Cortex of kidney (tissue), 1 donor: Measurements from ENCODE around the gene ADAMTS14.
"Not testable (repeated sequence)": the region's sequence is repeated elsewhere in the genome, so short reads cannot be mapped to it uniquely, and the experiment has no call there.

Experiments used
- DNase-seq: peaks from one replicate; lab custom pipeline; 2025; lab: John Stamatoyannopoulos, UW

ADAMTS14 gene

GRCh38 chr10:70672165-70673042, at the start of gene ADAMTS14:
ADAMTS14 (plus strand) TSS chr10:70672506; CDS start chr10:70672803, 297 bp downstream.
- no peak for DNase-seq

- no peak for DNase-seq
Observed at GRCh38 chr10:70622541-70622940, 49.8 kb upstream of the ADAMTS14 start.

DNA sequence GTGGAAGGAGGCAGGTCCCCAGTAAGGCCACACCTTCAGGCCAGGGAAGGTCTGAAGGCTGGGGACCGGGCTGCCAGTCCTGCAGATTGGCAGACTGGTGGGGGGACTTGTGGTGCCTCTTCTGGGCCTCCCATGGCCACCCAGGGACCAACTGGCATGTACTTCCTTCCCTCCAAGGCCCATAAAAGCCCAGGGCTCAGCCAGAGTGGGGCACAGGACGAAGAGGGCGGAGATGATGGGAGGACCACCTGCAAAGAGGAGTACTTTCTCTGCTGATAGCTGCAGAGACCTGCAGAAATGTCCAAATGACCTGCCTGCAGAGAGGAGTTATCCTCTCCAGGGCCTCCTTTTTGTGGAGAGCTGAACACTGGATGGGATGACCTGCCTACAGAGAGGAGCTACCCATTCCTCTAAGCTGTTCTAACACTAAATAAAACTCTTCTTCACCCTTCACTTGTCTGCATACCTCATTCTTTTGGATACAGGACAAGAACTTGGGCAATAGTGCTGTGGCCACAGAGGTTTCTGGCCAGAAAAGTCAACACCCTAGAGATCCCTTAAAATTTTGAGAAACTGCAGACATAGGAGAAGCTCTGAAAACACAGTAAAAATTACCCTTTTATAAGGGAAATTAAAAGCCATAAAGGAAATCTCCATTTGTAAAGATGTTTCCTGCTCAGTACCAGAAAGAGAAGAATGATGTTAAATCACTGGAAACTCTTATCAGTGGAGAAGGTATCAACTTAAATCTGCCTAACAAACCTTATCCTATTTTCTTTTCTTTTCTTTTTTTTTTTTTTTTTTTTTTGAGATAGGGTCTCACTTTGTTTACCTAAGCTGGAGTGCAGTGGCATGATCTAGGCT, 49.1 kb upstream of the ADAMTS14 start:
- DNase-seq = no peak

DNA sequence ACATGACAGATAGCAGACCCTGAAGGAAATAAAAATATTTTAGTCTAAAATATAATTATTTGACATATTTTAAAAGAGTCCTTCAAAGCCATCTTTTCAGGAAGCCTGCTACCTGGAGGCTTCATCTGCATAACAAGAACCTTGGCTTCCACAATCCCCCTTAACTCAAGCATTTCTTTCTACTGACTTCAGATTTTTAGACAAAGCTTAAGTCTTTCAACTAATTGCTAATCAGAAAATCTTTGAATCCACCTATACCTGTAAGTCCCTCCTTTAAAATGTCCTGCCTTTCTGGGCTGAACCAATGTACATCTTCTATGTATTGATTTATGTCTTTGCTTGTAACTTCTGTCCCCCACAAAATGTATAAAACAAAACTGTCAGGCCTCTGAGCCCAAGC, 46.2 kb upstream of the ADAMTS14 start:
- no peak for DNase-seq

GRCh38 chr10:70629338-70629737, 43.0 kb upstream of the ADAMTS14 start:
- no peak for DNase-seq

- not testable (repeated sequence) for DNase-seq
Observed at GRCh38 chr10:70631735-70632134, 40.6 kb upstream of the ADAMTS14 start.

DNA sequence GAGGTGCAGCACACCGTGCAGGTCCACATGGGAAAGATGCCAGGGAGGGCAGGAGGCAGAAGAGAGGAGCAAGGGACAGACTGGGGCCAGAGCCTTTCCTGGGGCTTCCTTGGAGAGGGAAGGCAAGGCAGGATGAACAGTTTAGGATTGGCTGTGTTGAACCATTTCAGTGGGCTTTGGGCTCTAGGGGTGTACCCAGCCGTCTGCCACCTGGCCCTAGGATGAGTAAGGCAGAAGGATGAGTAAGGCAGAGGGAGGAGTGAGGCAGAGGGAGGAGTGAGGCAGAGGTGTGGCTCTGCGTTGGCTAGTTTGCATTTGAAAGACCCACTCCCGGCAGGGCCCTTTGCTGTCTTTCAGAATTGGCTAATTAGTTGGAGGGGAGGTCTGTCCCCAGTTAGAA, 38.3 kb upstream of the ADAMTS14 start:
- DNase-seq = no peak

DNA sequence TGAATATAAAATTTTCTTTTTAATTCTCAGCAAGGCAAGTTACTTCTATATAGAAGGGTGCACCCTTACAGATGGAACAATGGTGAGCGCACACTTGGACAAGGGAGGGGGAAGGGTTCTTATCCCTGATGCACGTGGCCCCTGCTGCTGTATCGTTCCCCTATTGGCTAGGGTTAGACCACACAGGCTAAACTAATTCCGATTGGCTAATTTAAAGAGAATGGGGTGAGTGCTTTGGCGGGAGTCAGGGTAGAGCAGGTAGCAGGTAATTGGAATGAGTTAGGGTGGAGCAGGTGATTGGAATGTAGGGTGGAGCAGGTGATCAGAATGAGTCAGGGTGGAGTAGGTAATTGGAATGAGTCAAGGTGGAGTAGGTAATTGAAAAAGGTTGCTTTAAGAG, 37.8 kb upstream of the ADAMTS14 start:
- not testable (repeated sequence) for DNase-seq

- DNase-seq = not testable (repeated sequence)
Observed at GRCh38 chr10:70639640-70640383, 32.5 kb upstream of the ADAMTS14 start.

DNA sequence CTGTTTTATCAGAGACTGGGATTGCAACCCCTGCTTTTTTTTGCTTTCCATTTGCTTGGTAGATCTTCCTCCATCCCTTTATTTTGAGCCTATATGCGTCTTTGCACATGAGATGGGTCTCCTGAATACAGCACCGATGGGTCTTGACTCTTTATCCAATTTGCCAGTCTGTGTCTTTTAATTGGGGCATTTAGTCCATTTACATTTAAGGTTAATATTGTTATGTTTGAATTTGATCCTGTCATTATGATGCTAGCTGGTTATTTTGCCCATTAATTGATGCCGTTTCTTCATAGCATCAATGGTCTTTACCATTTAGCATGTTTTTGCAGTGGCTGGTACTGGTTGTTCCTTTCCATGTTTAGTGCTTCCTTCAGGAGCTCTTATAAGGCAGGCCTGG, 29.0 kb upstream of the ADAMTS14 start:
- DNase-seq = not testable (repeated sequence)

DNA sequence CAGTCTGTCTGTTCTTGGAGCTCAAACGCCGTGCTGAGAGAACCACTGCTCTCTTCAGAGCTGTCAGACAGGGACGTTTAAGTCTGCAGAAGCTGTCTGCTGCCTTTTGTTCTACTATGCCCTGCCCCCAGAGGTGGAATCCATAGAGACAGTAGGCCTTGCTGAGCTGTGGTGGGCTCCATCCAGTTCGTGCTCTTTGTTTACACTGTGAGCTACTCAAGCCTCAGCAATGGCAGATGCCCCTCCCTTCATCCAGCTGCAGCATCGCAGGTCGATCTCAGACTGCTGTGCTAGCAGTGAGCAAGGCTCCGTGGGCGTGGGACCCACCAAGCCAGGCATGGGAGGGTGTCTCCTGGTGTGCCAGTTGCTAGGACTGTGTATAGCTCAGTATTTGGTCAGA, 27.3 kb upstream of the ADAMTS14 start:
- not testable (repeated sequence) for DNase-seq

- no peak for DNase-seq
Observed at GRCh38 chr10:70647086-70647485, 25.2 kb upstream of the ADAMTS14 start.

- DNase-seq = no peak
Observed at GRCh38 chr10:70648427-70648826, 23.9 kb upstream of the ADAMTS14 start.

DNA sequence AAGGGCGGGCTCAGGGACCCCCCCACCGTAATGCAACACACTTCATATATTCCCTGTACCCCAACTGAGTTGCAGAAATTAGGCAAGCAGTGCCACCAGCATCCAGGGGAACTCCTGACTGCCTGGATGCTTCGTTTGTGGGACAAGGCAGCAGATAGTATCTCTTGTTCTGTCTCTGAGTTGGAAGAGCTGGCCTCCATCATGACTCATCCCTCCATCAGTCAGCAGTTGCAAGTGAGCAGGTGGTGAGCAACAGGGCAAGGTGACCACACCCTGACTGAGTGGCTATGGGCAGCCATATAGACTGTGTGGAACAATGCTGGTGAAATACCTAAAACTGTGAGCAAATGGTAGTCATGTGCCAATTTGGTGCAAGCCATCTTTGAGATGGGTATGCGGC, 22.8 kb upstream of the ADAMTS14 start:
- no peak for DNase-seq

GRCh38 chr10:70650104-70650503, 22.2 kb upstream of the ADAMTS14 start:
- DNase-seq = no peak

DNA sequence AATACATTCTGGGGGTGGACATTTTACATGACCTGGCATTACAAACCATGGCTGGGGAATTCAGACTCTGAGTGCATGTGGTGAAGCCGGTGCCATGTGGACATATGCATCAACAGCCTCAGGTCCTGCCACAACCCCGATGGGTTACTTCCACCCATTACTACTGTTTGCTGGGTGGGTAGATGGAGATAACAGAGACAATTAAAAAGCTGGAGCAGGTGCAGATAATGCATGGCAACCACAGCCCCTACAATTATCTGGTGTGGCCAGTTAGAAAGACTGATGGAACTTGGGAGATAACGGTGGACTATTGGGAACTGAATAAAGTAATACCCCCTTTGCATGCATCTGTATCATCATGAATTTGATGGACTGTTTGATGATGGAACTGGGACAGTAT, 21.6 kb upstream of the ADAMTS14 start:
- DNase-seq = no peak

DNA sequence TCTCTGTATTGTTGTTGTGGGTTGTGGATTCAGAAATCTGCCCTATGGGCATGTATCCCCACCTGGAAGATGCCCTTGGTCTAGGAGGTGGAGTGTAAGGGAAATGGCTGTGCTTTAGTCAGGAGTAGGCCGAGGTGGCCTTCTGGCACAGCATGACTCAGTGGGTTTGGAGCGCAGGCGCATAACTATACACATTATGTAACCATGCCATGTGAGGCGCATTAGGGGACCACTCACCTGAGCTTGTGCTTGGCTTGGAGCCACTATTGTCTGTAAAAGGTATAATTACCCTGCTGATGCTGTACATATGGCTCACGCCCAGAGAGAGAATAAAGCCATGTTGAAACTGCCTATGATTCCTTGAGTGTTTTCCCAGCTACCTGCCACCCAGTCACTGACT, 20.6 kb upstream of the ADAMTS14 start:
- no peak for DNase-seq

DNA sequence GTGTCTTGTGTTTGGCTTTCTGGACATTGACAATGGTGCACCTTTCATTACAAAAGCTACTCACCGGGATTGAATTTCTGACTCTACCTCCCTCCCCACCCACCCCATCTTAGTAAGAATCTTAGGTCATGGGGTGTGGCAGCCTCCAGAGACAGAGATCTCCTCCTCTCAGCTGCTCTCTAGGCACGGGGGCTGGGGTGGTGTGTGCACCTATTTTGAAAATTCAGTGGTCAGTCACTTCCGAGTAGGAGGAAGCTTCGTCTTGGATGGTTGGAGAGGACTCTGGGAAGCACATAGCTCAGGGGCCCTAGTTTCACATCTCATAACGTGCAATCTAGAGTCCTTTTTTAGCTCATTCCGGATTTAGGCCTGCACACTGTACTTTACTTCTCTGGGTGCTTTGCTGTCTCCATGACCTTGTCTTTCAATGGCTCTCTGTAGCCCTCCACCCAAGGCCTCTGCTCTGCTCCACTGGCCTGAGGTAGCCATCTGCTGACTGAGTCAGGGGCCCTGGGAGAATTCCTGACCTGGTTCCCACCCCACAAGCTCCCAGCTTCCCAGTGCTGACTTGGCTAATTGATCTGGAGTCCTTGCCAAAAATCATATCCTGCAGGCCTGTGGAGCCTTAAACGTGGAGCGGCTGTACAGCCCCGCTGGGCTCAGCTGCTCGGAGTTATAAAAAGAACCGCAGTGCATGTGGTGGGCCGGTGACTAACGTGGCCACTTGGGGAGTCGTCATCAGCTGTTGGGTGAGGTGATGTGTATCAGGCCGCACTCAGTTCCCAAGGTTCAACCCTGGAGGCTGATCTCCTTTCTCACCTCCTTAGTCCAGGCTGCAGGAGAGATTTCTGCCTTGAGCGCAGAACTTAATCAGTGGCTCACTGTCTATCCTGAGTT, 19.3 kb upstream of the ADAMTS14 start:
- DNase-seq = no peak

DNA sequence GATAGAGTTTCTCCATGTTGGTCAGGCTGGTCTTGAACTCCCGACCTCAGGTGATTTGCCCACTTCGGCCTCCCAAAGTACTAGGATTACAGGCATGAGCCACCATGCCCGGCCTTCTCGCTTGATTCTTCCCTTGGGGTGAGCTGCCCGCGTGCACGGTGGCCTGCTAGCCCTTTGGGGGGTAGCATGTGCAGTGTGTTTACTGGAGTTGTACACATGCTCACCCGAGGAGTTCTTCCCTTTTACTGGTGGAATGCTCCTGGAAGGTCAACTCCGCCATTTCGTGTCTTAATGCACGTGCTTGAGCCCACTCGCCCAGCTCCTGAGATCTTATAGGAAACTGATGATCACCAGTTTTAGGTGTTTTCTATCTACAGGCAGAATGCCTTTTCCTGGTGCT, 17.0 kb upstream of the ADAMTS14 start:
- DNase-seq = no peak

GRCh38 chr10:70656489-70656888, 15.8 kb upstream of the ADAMTS14 start:
- no peak for DNase-seq

GRCh38 chr10:70657041-70657440, 15.3 kb upstream of the ADAMTS14 start:
- no peak for DNase-seq
